ENCODE data around the gene DCUN1D2. TPM values are rescaled to one million over a fixed set of nuclear protein-coding genes. Genes with fewer than 3 reads are reported as not detected.

DCUN1D2 gene
- total RNA-seq, 1 experiment from 2014 or later: 38.6 TPM

GRCh38 chr13:113518076-113518803 lies 27.7 kb upstream of the DCUN1D2 start:
- H3K4me3 ChIP-seq (ENCODE audit: low read depth, low read length, poor library complexity, severe bottlenecking): no peak overlapping the region
- ChIA-PET CTCF (interaction anchor here (0.6 kb wide), 1 partner anchor 383 kb away, joined by 3 read pairs; no protein-coding TSS in a partner anchor), POLR2A (ENCODE audit: low non-redundant PET) (no interaction called here)
- H3K9me3 ChIP-seq (ENCODE audit: low read depth, low read length, poor library complexity, severe bottlenecking): no peaks in the 10 kb centered on the region
- no peaks in the 10 kb centered on the region for H3K4me1 ChIP-seq (ENCODE audit: insufficient read depth, low read length, poor library complexity, severe bottlenecking)
- TF ChIP-seq EZH2 (IDR thresholded peaks at IDR 0.05; ENCODE audit: borderline replicate concordance, low read depth, low read length, poor library complexity, severe bottlenecking): no peak
- no peak for TF ChIP-seq CTCF (conservative IDR thresholded peaks at IDR 0.05; ENCODE audit: low read depth, low read length)
- no peaks in the 10 kb centered on the region for H3K36me3 ChIP-seq (ENCODE audit: insufficient read depth, low read length, poor library complexity, severe bottlenecking)
- no peaks in the 10 kb centered on the region for H3K27me3 ChIP-seq (replicated peaks; ENCODE audit: insufficient read depth, low read depth, low read length, poor library complexity)
- no peak overlapping the region for H3K27ac ChIP-seq (ENCODE audit: low read depth, low read length, poor library complexity, severe bottlenecking)
- no peak for DNase-seq (ENCODE audit: low spot score)
- intact Hi-C loops (cut with micrococcal nuclease; ENCODE audit: unreplicated experiment): no loop called here
- BruUV-seq (replicated peaks): no TSS peak

- Histone ChIP-seq H3K36me3 (ENCODE audit: insufficient read depth, low read length, poor library complexity, severe bottlenecking) (peaks cover 17% of the 10 kb centered on the region), H3K27ac (ENCODE audit: low read depth, low read length, poor library complexity, severe bottlenecking) (no peak overlapping the region), H3K4me3 (ENCODE audit: low read depth, low read length, poor library complexity, severe bottlenecking) (no peak overlapping the region), H3K9me3 (ENCODE audit: low read depth, low read length, poor library complexity, severe bottlenecking) (no peaks in the 10 kb centered on the region), H3K4me1 (ENCODE audit: insufficient read depth, low read length, poor library complexity, severe bottlenecking) (no peaks in the 10 kb centered on the region), H3K27me3 (replicated peaks; ENCODE audit: insufficient read depth, low read depth, low read length, poor library complexity) (no peaks in the 10 kb centered on the region)
- BruUV-seq (replicated peaks): no TSS peak
- TF ChIP-seq CTCF (conservative IDR thresholded peaks at IDR 0.05; ENCODE audit: low read depth, low read length): no peak
- no peak for TF ChIP-seq EZH2 (IDR thresholded peaks at IDR 0.05; ENCODE audit: borderline replicate concordance, low read depth, low read length, poor library complexity, severe bottlenecking)
- ChIA-PET POLR2A (ENCODE audit: low non-redundant PET) (interaction anchor here (0.7 kb wide), 1 partner anchor 49 kb away, joined by 4 read pairs; no protein-coding TSS in a partner anchor), CTCF (no interaction called here)
- intact Hi-C loops (cut with micrococcal nuclease; ENCODE audit: unreplicated experiment): no loop called here
- no peak for DNase-seq (ENCODE audit: low spot score)
Observed at GRCh38 chr13:113514847-113515246, 24.3 kb upstream of the DCUN1D2 start.

DNA sequence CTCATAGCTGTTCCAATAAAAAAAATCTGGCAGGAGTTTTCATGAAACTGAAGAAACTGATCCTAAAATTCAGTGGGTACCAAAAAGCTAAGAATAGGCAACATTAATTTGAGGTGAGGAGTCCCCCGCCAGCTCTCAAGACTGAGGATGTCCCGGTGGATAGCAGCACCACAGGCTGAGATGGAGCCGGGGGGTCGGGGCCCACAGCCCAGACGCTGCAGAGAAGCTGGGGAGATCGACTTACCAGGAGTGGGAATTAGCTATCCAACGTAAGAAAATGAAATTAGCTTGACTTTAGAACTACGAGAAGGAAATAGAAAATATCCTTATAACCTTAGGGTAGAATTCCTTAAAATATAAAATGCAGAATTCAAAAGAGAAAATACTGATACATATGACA lies 23.2 kb upstream of the DCUN1D2 start:
- CTCF ChIA-PET: no interaction called here
- intact Hi-C loops (cut with micrococcal nuclease; ENCODE audit: unreplicated experiment): no loop called here
- TF ChIP-seq CTCF (conservative IDR thresholded peaks at IDR 0.05; ENCODE audit: low read depth, low read length) (no peak), EZH2 (IDR thresholded peaks at IDR 0.05; ENCODE audit: borderline replicate concordance, low read depth, low read length, poor library complexity, severe bottlenecking) (no peak)
- POLR2A ChIA-PET (ENCODE audit: low non-redundant PET): no interaction called here
- DNase-seq (ENCODE audit: low spot score): no peak
- Histone ChIP-seq H3K4me3 (ENCODE audit: low read depth, low read length, poor library complexity, severe bottlenecking) (no peak overlapping the region), H3K9me3 (ENCODE audit: low read depth, low read length, poor library complexity, severe bottlenecking) (no peaks in the 10 kb centered on the region), H3K27me3 (replicated peaks; ENCODE audit: insufficient read depth, low read depth, low read length, poor library complexity) (no peaks in the 10 kb centered on the region), H3K4me1 (ENCODE audit: insufficient read depth, low read length, poor library complexity, severe bottlenecking) (no peaks in the 10 kb centered on the region), H3K27ac (ENCODE audit: low read depth, low read length, poor library complexity, severe bottlenecking) (no peak overlapping the region), H3K36me3 (ENCODE audit: insufficient read depth, low read length, poor library complexity, severe bottlenecking) (peaks cover 18% of the 10 kb centered on the region)
- BruUV-seq (replicated peaks): no TSS peak
